Endothelial cell (in vitro differentiated cells): ENCODE data around the gene PLCD1. TPM values are rescaled to one million over a fixed set of nuclear protein-coding genes. Genes with fewer than 3 reads are reported as not detected.
A peak's percentile ranks its signal among the peaks of the same experiment; 100 is the strongest.
"Not testable (repeated sequence)": the region's sequence is repeated elsewhere in the genome, so short reads cannot be mapped to it uniquely, and the experiment has no call there.

Source experiments
- DNase-seq: peaks from one replicate; pipeline ENCODE4 v3.0.0; 2021; ENCODE audit warnings: low spot score
- H3K27ac Mint-ChIP-seq: one replicate; pipeline ENCODE4 v1.8.0; 2021; ENCODE audit warnings: mixed read lengths, inconsistent platforms; ENCODE audit not compliant: unreplicated experiment
- H3K27me3 Mint-ChIP-seq: one replicate; pipeline ENCODE4 v1.8.0; 2021; ENCODE audit warnings: mild to moderate bottlenecking, moderate library complexity, mixed read lengths, inconsistent platforms; ENCODE audit not compliant: unreplicated experiment
- H3K36me3 Mint-ChIP-seq: one replicate; pipeline ENCODE4 v1.8.0; 2021; ENCODE audit warnings: mild to moderate bottlenecking, low read depth, mixed read lengths, inconsistent platforms; ENCODE audit not compliant: unreplicated experiment
- H3K4me1 Mint-ChIP-seq: one replicate; pipeline ENCODE4 v1.8.0; 2021; ENCODE audit warnings: mild to moderate bottlenecking, mixed read lengths, inconsistent platforms; ENCODE audit not compliant: unreplicated experiment
- H3K4me3 Mint-ChIP-seq: one replicate; pipeline ENCODE4 v1.8.0; 2021; ENCODE audit warnings: mild to moderate bottlenecking, mixed read lengths, inconsistent platforms; ENCODE audit not compliant: unreplicated experiment
- H3K9me3 Mint-ChIP-seq: one replicate; pipeline ENCODE4 v1.8.0; 2021; ENCODE audit warnings: mixed read lengths, inconsistent platforms; ENCODE audit not compliant: unreplicated experiment
- total RNA-seq: library from RNA; stranded (reverse); fragmentation: NEBNext Ultra II Directional; extraction: Animal tissue kit (Norgen Biotek cat#: 25700); gene quantifications from one replicate; pipeline ENCODE4 v1.2.1, GENCODE V29; 2021; ENCODE audit not compliant: unreplicated experiment
- TF ChIP-seq, protein P1 (sequence below): fragments of 200-600 bp; sonication (generic); IDR thresholded peaks from one replicate; pipeline ENCODE4 v1.5.0; 2021; ENCODE audit warnings: antibody characterized with exemption; ENCODE audit not compliant: unreplicated experiment

The PLCD1 gene
- total RNA-seq, 1 donor from 2014 or later: 22.4 TPM

- H3K4me3 Mint-ChIP-seq: no peak overlapping the region
- H3K27ac Mint-ChIP-seq: no peak overlapping the region
- TF ChIP-seq, protein P1, sequence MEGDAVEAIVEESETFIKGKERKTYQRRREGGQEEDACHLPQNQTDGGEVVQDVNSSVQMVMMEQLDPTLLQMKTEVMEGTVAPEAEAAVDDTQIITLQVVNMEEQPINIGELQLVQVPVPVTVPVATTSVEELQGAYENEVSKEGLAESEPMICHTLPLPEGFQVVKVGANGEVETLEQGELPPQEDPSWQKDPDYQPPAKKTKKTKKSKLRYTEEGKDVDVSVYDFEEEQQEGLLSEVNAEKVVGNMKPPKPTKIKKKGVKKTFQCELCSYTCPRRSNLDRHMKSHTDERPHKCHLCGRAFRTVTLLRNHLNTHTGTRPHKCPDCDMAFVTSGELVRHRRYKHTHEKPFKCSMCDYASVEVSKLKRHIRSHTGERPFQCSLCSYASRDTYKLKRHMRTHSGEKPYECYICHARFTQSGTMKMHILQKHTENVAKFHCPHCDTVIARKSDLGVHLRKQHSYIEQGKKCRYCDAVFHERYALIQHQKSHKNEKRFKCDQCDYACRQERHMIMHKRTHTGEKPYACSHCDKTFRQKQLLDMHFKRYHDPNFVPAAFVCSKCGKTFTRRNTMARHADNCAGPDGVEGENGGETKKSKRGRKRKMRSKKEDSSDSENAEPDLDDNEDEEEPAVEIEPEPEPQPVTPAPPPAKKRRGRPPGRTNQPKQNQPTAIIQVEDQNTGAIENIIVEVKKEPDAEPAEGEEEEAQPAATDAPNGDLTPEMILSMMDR: no peak
- H3K9me3 Mint-ChIP-seq: no peaks in the 10 kb centered on the region
- peaks cover 31% of the 10 kb centered on the region for H3K36me3 Mint-ChIP-seq
- peaks cover 12% of the 10 kb centered on the region for H3K4me1 Mint-ChIP-seq
- H3K27me3 Mint-ChIP-seq: peaks cover 2% of the 10 kb centered on the region
- DNase-seq: no peak
These were observed 49.6 kb downstream of the PLCD1 start for GRCh38 chr3:37979541-37980461.

DNA sequence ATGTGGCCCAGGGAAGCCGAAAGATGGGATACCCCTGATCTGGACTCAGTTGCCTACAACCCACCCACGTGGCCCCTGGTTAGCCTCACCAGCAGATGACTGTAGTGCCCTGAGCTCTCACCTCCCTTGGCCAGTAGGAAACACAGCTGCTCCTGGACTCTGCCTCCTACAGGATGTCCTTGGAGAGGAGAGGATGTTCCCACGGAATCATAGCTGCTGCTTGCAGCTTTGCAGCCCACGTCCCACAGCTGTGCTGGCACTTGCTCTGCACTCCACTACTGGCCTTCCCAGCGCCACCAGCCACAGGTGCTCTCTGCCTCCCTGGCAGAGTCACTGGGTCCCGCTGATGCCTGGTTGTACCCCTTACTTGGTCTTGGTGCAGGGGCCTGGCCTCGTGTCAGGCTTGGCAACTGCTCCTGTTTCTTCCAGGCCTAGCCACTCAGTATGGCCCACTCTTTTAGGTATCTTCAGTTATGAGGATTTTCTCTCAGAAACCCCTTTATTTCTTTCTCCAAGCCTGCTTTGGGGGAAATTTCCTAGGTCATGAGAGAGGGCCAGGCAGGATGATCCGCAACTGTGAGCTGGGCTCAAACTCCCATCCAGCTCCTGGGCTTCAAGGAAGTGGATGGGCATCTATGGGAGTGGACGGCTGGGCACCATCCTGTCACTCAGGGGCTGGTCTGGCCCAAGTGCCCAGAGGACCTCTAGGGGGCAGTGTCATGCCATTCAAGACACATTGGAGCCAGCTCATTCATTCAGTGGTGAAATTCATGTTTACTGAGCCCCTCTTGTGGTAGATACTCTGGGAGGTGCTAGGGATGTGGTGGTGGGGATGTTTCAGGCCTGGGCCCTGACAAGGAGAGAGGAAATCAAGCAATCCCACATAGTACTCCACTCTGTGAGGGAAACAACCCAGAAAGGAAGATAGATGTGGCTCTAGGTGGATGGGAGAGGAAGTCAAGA lies 55.0 kb downstream of the PLCD1 start:
- H3K4me3 Mint-ChIP-seq: peak overlapping the region; percentile 40
- H3K27me3 Mint-ChIP-seq: peaks cover 8% of the 10 kb centered on the region
- no peaks in the 10 kb centered on the region for H3K9me3 Mint-ChIP-seq
- peaks cover 43% of the 10 kb centered on the region for H3K4me1 Mint-ChIP-seq
- TF ChIP-seq, protein P1: peak; percentile 73
- H3K36me3 Mint-ChIP-seq: peaks cover 33% of the 10 kb centered on the region
- peak; percentile 77 for DNase-seq
- H3K27ac Mint-ChIP-seq: peak overlapping the region; percentile 85

GRCh38 chr3:37973246-37974054 lies 56.0 kb downstream of the PLCD1 start:
- Mint-ChIP-seq H3K36me3 (peaks cover 34% of the 10 kb centered on the region), H3K4me1 (peaks cover 53% of the 10 kb centered on the region), H3K27me3 (peaks cover 8% of the 10 kb centered on the region), H3K27ac (peak overlapping the region; percentile 85), H3K9me3 (no peaks in the 10 kb centered on the region), H3K4me3 (peak overlapping the region; percentile 40)
- TF ChIP-seq, protein P1: no peak
- DNase-seq: no peak

- peaks cover 58% of the 10 kb centered on the region for H3K4me1 Mint-ChIP-seq
- DNase-seq, H3K27ac Mint-ChIP-seq, H3K9me3 Mint-ChIP-seq, H3K27me3 Mint-ChIP-seq, H3K4me3 Mint-ChIP-seq: not testable (repeated sequence)
- H3K36me3 Mint-ChIP-seq: peaks cover 34% of the 10 kb centered on the region
These were observed 57.4 kb downstream of the PLCD1 start for GRCh38 chr3:37972056-37972455.

DNA sequence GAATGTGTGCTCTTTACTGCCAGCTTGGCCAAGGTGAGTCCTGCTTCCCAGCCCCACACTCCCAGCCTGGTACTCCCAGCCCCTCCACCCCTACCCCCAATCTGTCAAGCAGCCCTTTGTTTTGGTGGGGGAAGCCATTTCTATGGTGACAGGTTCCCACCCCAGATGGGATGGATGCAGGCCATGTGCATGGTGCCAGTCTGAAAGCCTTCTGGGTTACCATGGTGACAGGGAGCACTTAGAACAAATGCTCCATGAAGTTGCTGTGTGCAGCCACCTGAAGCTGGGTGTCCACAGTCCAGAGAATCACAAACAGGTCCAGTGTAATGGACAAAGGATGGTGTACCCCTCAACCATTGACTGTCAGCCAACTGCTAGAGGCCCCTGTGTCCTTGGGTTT lies 58.0 kb downstream of the PLCD1 start:
- Mint-ChIP-seq H3K27ac (no peak overlapping the region), H3K27me3 (peaks cover 8% of the 10 kb centered on the region), H3K4me3 (no peak overlapping the region), H3K4me1 (peaks cover 58% of the 10 kb centered on the region), H3K9me3 (no peaks in the 10 kb centered on the region), H3K36me3 (peaks cover 38% of the 10 kb centered on the region)
- TF ChIP-seq, protein P1: no peak
- no peak for DNase-seq
